HG02884 (cell line): ENCODE data around the gene SRPK3.
"Not testable (repeated sequence)": the region's sequence is repeated elsewhere in the genome, so short reads cannot be mapped to it uniquely, and the experiment has no call there.

Experiments used
- ATAC-seq: cut with Tn5 transposase; IDR thresholded peaks from one replicate; pipeline ENCODE4 v1.9.1; 2021; ENCODE audit warnings: mild to moderate bottlenecking, moderate library complexity; ENCODE audit not compliant: unreplicated experiment

Gene SRPK3

GRCh38 chrX:153780678-153781427, at the start of gene SRPK3:
SRPK3 (plus strand) TSS chrX:153781041; CDS start chrX:153781087, 46 bp downstream.
- no peak for ATAC-seq

GRCh38 chrX:153731117-153731844, 49.6 kb upstream of the SRPK3 start:
- ATAC-seq: no peak

DNA sequence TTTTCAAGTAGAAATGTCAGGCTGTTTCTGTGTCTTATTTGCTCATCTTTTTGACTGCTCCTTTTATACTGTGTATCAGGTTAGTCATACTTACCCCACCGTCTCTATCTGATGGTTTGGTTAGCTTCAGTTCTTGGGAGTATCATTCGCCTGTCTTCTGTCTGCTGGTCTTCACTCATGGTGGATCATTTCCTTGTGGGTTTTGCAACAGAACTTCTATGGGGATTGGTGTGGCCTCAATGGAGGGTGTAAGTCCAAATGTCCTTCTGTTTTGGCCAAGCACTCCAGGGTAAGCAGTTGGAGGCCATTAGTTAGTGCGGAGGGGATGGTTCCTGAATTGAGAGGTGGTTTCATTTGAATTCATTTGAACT, 49.0 kb upstream of the SRPK3 start:
- no peak for ATAC-seq

DNA sequence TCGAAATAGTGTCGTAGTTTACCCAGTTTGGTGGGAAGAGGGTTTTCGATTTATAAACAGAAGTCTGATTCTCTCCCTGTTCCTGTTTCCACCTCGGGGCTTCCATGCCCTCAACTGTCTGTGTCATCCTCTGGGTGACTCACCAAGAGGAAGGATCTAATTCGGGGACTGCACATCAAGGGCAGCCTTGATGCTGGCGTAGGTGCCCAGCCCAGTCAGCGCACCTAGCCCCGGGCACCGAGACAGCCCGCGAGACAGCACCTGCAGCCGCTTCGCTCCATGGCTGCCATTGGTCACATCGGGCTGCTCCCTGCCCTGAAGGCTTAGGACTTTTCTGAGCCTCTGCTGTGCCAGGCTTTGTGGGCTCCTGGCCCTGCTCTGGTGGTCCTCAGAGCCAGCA, 48.4 kb upstream of the SRPK3 start:
- ATAC-seq: no peak

DNA sequence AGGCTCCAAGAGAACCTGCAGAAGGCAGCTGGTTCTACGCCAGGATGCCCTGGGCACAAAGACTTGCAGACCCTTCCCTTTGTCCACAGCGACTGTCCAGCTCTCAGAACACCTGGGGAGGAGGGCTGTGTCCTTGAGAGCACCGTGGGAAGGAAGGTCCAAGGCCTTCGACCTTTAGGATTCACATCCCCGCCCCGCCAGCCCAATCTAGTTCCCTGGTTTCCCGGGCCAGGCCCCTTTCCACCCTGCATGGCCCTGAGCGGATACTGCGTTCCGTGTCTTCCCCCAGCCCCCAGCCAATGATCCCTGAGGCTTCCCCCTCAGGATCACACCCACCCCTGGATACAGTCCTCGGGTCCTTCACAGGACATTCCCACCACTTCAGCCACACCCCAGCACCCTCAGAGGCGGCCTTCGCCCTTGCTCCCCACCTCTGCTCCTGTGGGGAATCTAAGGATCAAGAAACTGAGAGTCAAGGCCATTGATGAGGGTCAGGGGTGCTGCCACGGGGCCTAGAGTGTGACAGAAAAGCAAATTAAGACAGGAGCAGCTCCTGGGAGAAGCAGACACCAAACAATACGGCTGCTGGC, 47.1 kb upstream of the SRPK3 start:
- ATAC-seq: no peak

DNA sequence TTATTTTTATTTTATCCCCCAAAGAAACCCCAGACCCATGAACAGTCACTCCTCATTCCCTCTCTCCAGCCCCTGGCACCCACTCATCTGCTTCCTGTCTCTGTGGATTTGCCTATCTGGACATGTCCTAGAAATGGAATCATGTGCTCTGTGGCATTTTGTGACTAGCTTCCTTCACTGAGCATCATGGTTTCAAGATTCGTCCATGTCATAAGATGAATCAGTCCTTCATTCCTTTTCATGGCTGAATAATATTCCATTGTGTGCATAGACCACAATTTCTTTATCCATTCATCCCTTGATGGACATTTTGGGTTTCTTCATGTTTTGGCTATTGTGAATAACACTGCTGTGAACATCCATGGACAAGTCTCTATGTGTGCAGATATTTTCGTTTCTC, 46.0 kb upstream of the SRPK3 start:
- no peak for ATAC-seq

DNA sequence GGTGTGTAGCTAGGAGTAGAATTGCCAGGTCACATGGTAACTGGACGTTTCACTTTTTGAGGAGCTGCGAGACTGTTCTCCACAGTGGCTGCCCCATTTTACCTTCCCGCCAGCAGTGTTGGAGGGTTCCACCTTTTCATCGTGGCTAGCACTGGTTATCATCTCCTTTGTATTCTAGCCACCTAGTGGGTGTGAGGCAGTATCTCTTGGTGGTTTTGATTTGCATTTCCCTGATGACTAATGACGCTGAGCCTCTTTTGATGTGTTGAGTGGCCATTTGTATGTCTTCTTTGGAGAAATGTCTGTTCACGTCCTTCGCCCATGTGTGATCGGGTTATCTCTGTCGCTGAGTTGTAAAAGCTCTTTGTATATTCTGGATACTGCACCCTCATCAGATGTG, 45.6 kb upstream of the SRPK3 start:
- no peak for ATAC-seq

GRCh38 chrX:153736071-153736820, 44.6 kb upstream of the SRPK3 start:
- ATAC-seq: no peak

DNA sequence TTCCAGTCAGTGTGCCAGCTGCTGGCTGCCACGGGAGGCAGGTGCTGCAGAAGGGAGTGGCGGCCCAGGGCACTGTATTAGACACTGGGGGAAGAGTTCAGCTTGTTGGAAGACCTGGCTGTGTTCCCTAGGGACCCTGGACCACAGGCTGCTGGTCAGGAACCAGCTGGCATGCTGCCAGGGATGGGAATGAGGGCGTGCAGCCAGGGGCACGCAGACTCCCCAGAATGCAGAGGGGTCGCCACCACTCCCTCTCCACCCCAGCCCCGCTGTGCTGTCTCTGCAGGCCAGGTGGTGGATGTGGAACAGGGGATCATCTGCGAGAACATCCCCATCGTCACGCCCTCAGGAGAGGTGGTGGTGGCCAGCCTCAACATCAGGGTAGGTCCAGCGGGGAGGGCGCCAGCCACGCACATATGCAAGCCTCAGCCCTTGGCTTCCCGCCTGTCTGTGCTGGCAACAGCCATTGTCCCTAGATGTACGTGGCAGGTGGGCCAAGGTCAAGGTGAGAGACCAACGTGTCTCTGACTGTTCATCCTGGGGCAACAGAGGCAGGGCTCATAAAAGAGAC, 43.9 kb upstream of the SRPK3 start:
- ATAC-seq: no peak

DNA sequence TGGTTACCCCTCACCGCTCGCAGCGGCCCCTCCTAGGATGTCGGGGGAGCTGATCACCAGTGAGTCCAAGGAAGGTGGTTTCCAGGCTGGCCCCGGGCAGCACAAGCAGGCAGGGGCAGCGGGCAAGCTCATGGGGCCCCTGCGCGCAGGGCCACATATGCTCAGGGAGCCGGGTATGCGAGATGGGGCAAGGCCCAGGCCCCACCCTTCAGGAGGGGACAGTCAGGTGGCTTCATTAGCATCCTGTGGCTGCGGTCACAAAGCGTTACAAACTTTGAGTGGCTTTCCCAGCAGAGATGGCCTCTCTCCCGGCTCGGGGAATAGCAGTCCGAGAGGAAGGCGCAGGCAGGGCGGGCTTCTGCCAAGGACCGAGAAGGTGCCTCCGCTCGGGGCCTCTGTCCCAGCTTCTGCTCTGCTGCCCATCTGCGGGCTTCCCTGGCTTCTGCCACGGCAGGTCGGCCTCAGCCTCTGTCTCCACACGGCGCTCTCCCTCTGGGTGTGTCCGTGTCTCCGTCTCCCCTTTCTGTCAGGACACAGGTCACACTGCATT, 42.7 kb upstream of the SRPK3 start:
- no peak for ATAC-seq

DNA sequence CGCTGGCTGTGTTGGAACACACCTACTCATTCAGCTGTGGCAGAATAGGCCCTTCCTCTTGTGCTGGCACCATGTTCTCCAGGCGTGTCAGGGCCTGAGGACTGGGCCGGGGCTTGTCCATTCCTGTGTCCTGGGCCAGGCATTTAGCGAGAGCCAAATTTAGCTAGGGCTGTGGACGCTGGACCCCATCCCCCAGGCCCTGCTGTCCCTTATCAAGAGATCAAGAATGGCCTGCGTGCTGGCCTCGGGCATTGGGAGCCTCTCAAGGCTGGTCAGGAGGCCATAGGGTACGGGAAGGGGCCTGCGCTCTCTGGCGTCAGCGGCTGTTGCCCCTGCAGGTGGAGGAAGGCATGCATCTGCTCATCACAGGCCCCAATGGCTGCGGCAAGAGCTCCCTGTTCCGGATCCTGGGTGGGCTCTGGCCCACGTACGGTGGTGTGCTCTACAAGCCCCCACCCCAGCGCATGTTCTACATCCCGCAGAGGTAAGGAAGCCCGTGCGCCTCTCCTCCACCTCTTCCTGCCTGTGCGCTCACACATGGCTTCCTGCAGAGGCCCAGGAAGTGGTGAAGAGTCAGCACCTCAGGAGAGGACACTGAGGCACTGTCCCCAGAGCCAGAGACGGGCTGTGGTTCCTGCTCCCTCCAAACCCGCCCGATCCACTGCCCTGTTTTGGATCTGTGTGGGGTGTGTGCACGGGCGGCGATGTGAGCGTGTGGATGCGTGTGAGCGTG, 40.9 kb upstream of the SRPK3 start:
- ATAC-seq: no peak

DNA sequence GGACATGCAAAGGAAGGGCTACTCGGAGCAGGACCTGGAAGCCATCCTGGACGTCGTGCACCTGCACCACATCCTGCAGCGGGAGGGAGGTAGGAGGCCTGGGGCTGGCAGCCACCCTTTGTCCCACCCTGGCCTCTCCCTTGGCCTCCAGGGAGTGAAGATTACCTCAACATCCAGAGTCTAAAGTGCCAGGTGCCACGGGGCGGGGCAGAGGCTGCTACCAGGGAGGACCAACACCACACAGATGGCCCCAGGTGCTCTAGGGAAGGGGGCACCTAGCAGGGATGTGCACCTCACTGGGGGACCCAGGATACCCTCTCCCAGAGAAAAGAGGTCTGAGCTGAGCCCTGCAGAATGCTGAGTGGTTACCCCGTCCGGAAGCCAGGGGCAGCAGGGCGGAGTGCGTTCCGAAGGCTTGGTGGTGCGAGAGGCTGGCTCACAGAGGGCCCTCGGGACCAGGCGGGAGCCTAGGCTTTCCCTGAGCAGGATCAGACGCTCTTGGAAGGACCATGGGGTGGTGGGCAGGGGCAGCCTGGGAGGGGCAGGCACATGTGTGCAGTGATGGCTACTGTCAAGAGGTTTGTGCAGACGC, 40.1 kb upstream of the SRPK3 start:
- no peak for ATAC-seq

DNA sequence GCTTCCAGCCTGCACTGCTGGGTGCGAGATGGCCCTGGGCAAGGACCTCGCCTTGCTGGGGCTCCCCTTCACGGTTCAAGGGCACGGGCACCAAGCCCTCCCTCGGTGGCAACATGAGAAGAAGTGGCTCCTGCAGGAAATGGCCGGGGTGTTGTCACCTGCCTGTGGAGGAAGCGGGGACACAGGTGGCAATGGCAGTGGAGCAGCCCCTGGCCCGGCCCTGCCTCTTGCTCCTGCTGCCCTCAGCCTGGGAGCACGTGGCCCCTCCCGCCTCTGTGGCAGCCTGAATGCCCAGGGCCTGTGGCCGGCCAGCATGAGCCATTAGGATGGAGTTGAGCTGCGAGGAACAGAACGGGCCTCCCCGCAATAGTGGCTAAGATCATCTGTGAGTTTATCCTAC, 39.4 kb upstream of the SRPK3 start:
- no peak for ATAC-seq

- not testable (repeated sequence) for ATAC-seq
Measured at GRCh38 chrX:153742111-153742510, 38.7 kb upstream of the SRPK3 start.

- ATAC-seq: not testable (repeated sequence)
Measured at GRCh38 chrX:153742796-153743467, 37.9 kb upstream of the SRPK3 start.

DNA sequence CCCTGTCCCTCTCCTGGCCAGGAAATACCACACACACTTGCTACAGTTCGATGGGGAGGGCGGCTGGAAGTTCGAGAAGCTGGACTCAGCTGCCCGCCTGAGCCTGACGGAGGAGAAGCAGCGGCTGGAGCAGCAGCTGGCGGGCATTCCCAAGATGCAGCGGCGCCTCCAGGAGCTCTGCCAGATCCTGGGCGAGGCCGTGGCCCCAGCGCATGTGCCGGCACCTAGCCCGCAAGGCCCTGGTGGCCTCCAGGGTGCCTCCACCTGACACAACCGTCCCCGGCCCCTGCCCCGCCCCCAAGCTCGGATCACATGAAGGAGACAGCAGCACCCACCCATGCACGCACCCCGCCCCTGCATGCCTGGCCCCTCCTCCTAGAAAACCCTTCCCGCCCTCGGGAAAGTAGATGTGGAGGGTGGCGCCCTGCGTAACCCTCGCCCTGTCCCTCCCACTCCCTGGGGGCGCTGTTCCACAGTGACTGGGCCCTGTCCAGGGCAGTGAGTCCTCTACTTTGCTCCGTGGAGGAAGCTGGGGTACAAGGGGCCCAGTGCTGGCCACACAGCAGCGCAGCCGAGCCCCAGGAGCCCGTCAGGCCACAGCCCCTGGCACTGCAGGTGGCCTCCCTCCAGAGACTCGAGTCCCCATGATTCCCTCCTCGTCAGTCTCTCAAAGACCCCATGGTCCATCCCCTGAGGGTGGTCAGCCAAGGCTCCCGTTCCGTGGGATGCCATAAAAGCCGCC, 37.2 kb upstream of the SRPK3 start:
- ATAC-seq: not testable (repeated sequence)

DNA sequence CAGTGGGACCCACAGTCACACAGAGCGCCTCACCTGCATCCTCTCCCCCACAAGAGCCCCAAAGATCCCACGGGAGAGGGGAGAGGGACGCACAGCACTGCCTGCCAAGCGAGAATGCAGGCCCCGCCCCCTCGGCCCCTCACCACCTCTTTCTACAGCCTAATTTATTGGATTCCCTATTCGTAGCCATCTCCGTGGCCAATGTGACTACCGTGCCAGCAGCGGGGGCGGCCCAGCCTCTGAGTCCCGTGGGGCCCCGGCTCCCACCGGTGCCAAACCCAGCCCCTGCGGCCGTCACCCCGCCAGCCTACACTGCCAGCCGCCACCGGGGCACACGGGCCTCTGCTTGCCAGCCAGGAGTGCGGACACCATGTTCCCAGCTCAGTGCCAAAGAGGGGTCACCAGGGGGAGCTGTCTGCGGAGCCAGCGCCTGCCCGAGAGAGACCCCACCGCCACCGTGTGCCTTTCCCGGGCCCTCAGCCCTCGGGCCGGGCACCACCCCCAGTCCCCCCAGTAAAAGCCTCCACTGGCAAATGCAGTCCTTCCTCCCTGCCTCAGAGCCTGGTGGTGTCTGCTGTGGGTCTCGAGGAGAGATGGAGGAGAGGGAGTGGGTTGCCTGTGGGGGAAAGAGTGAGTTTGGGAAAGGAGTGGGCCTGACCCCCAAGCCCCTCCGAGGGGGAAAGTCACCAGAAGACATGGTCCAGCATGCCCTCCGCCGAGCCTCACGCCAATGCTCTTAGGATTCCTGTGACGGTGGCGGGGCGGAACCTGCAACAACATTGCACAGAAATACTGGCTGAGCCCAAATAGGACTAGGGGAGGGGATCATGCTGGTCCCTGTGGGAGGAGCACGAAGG, 36.4 kb upstream of the SRPK3 start:
- ATAC-seq: no peak

GRCh38 chrX:153745067-153745433, 35.8 kb upstream of the SRPK3 start:
- not testable (repeated sequence) for ATAC-seq
